Natural killer cell (primary cell): Measurements from ENCODE around the gene DAPK1. TPM values are rescaled to one million over a fixed set of nuclear protein-coding genes. Genes with fewer than 3 reads are reported as not detected.

Experiments used
- ATAC-seq, 3 donors: fragments of 150-1000 bp in 2 of 3; fragments of 200-7000 bp in 1 of 3; cut with Tn5 transposase; 1 replicate in 1 of 3; 2 replicates in 2 of 3; pipeline ENCODE4 v1.10.0; 2021; ENCODE audit warnings: mild to moderate bottlenecking in 2 of 3, moderate library complexity in 2 of 3
- DNase-seq, 2 donors: peaks; one replicate each; pipeline versions ENCODE4 v3.0.0 to v3.0.0-alpha.2; 2013 to 2021; ENCODE audit warnings: mixed read lengths in 1 of 2
- H3K27ac ChIP-seq: one replicate; pipeline ENCODE4 v1.5.1; 2013; ENCODE audit warnings: mild to moderate bottlenecking, low read length
- H3K27me3 ChIP-seq: one replicate; pipeline ENCODE4 v1.6.1; 2013; ENCODE audit warnings: low read length; ENCODE audit not compliant: control insufficient read depth, insufficient read depth
- H3K36me3 ChIP-seq: one replicate; pipeline ENCODE4 v1.6.1; 2013; ENCODE audit warnings: low read length; ENCODE audit not compliant: control insufficient read depth, insufficient read depth
- H3K4me1 ChIP-seq: one replicate; pipeline ENCODE4 v1.6.1; 2013; ENCODE audit warnings: low read length; ENCODE audit not compliant: control insufficient read depth, insufficient read depth
- H3K4me3 ChIP-seq: one replicate; pipeline ENCODE4 v1.5.1; 2013; ENCODE audit warnings: low read length
- H3K9me3 ChIP-seq: one replicate; pipeline ENCODE4 v1.6.1; 2013; ENCODE audit warnings: low read length; ENCODE audit not compliant: control insufficient read depth, insufficient read depth
- H3K27ac Mint-ChIP-seq, 2 donors: one replicate each; pipeline ENCODE4 v1.8.0; 2022; ENCODE audit warnings: mild to moderate bottlenecking in 2 of 2, mixed read lengths in 2 of 2, moderate library complexity in 1 of 2
- H3K27me3 Mint-ChIP-seq, 2 donors: one replicate each; pipeline ENCODE4 v1.8.0; 2022; ENCODE audit warnings: low read depth in 2 of 2, mixed read lengths in 2 of 2
- H3K36me3 Mint-ChIP-seq: one replicate; pipeline ENCODE4 v1.8.0; 2022; ENCODE audit warnings: mixed read lengths
- H3K4me1 Mint-ChIP-seq, 2 donors: one replicate each; pipeline ENCODE4 v1.8.0; 2022; ENCODE audit warnings: mixed read lengths in 2 of 2
- H3K4me3 Mint-ChIP-seq: one replicate; pipeline ENCODE4 v1.8.0; 2022; ENCODE audit warnings: mild to moderate bottlenecking, moderate library complexity, mixed read lengths
- H3K9me3 Mint-ChIP-seq, 2 donors: one replicate each; pipeline ENCODE4 v1.8.0; 2022; ENCODE audit warnings: mixed read lengths in 2 of 2
- WGBS: methylation state at CpG from one replicate; pipeline ENCODE4 v1.1.7; 2013; ENCODE audit warnings: missing lambda C conversion rate; ENCODE audit not compliant: insufficient coverage; 5-methylcytosine and 5-hydroxymethylcytosine counted together
- intact Hi-C: fragments of 100-400 bp; cut with micrococcal nuclease; formaldehyde crosslinking; loops from one replicate; pipeline ENCODE4 v1.14.2; 2022
- total RNA-seq, 4 donors: library from RNA; stranded (reverse); fragments of 120-200 nt in 1 of 4; gene quantifications; one replicate each; pipeline versions ENCODE4 v1.2.3 to v1.2.4, GENCODE V29; 2013 to 2022
- TF ChIP-seq, protein P1 (sequence below): fragments of 200-600 bp; IDR thresholded peaks from one replicate; pipeline ENCODE4 v1.8.0; 2022; ENCODE audit warnings: antibody characterized with exemption

The DAPK1 gene
- total RNA-seq, 3 donors from 2014 or later (not counting 1 experiment from before 2014, with no cell fraction given): 12.2 to 26.5 (median 22.7) TPM

DNA sequence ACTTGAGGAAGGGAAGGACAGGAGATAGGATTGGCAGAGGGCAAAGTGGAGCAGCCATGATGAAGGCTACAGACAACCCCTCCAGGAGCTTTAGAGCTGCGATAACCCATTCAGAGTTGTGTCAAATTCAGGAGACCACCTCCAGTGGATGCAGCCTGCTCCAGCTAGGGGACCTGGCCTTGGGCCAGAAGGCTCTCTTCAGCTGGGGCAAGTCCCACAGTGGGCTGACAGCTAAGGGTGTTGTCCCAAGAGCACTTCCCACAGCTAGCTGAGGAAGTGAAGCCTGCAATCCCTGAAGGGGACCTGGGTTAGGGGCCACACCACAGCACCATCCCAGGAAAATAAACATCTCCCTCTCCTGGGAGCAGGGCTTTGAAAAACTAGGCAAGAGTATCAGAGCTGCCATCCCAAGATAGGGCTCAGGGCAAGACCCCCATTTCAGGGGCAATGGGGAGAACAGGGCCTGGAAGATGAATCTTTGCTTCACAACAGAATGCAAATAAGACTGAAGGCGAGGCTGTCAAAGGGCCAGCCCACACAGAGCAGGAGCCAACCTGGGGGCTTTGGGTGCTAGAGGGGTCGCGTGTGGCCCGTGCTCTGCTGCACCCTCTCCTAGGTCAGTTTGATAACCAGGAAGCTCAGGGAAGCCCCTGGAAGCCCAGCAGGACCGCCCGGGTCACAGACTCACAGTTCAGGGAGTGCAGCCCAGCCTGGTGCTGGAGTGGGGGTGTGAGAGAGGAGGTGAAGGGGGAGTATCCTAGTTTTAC lies 19.3 kb upstream of the DAPK1 start:
- Mint-ChIP-seq H3K9me3 (no peaks in the 10 kb centered on the region), H3K4me3 (no peak overlapping the region), H3K27me3 (no peaks in the 10 kb centered on the region), H3K4me1 (no peaks in the 10 kb centered on the region), H3K36me3 (no peaks in the 10 kb centered on the region), H3K27ac (no peak overlapping the region)
- Histone ChIP-seq H3K27me3 (no peaks in the 10 kb centered on the region), H3K4me1 (peaks cover 6% of the 10 kb centered on the region), H3K27ac (no peak overlapping the region), H3K4me3 (no peak overlapping the region), H3K9me3 (no peaks in the 10 kb centered on the region), H3K36me3 (no peaks in the 10 kb centered on the region)
- WGBS: 94% methylated on average over 7 of the region's 7 CpGs
- DNase-seq (no peak), ATAC-seq (no peak)
- TF ChIP-seq, protein P1, sequence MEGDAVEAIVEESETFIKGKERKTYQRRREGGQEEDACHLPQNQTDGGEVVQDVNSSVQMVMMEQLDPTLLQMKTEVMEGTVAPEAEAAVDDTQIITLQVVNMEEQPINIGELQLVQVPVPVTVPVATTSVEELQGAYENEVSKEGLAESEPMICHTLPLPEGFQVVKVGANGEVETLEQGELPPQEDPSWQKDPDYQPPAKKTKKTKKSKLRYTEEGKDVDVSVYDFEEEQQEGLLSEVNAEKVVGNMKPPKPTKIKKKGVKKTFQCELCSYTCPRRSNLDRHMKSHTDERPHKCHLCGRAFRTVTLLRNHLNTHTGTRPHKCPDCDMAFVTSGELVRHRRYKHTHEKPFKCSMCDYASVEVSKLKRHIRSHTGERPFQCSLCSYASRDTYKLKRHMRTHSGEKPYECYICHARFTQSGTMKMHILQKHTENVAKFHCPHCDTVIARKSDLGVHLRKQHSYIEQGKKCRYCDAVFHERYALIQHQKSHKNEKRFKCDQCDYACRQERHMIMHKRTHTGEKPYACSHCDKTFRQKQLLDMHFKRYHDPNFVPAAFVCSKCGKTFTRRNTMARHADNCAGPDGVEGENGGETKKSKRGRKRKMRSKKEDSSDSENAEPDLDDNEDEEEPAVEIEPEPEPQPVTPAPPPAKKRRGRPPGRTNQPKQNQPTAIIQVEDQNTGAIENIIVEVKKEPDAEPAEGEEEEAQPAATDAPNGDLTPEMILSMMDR: no peak
- intact Hi-C loops: no loop called here

DNA sequence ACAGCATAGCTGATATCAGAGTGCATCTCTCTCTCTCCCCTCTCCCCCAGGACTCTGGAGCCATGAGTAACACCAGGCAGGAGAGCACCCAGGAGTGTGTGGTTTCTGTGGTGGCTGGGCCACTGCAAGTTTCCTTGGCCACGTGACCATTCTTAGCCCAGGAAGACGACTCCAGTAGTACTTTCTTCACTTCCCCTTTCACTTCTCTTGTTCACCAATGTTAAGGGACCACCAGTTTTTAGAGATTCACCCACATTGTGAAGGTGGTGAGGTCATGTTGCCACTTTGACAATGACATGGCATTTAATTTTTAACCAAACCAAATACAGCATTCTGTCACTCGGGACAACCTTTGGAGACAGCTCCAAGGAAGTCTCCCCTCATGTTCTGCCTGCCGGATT lies 17.9 kb upstream of the DAPK1 start:
- WGBS: 18% methylated on average over 4 of the region's 4 CpGs
- Histone ChIP-seq H3K27ac (no peak overlapping the region), H3K36me3 (no peaks in the 10 kb centered on the region), H3K9me3 (no peaks in the 10 kb centered on the region), H3K4me3 (no peak overlapping the region), H3K4me1 (peaks cover 6% of the 10 kb centered on the region), H3K27me3 (no peaks in the 10 kb centered on the region)
- Mint-ChIP-seq H3K4me1 (no peaks in the 10 kb centered on the region), H3K4me3 (no peak overlapping the region), H3K36me3 (no peaks in the 10 kb centered on the region), H3K9me3 (no peaks in the 10 kb centered on the region), H3K27ac (no peak overlapping the region), H3K27me3 (no peaks in the 10 kb centered on the region)
- ATAC-seq (peak in 2 of 3 donors; percentile 13 to 61), DNase-seq (peak in 1 of 2 donors; percentile 9)
- intact Hi-C loops: no loop called here
- TF ChIP-seq, protein P1: no peak

DNA sequence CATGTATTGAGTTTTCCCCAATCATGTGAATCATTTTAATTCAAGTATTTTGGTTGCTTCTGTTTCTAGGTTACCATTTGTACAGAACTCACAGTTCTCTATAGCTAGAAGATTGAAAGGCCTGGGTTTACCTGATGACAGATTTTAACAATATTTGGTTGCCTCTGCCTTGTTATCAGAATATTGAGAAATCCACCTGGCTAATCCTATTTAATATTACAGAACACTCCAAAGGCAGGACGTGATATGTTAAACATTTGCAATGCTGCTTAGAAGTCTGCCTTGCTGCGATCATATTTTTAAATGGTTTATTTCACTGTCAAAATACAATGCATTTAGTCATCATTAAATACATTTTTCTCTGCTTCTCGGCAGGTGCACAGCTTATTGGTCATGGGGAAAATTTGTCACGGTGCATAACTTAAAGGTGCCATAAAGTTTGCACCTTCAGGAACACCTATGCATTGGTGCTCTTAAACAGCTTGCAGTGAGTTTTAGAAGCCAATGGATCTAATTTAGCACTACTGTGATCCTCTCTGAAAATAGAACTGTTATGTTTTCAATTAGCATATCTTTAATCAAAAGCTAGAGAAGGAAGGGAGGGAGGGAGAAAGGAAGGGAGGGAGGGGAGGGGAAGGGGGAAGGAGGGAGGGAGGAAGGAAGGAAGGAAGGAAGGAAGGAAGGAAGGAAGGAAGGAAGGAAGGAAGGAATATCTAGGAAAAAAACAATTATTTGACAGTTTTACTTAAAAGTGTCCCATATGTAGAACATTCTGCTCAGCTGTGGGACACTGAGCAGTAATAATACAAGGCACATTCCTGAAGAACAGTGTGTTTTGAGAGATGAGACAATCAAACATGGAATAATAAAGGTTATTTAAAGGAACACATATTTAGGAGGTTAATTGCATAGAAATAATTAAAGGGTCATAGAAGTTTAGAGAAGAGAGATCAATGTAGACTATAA lies 15.5 kb upstream of the DAPK1 start:
- H3K4me1 Mint-ChIP-seq: no peaks in the 10 kb centered on the region
- intact Hi-C loops: no loop called here
- TF ChIP-seq, protein P1: no peak
- DNase-seq (no peak), ATAC-seq (no peak)
- Histone ChIP-seq H3K4me3 (no peak overlapping the region), H3K4me1 (peaks cover 6% of the 10 kb centered on the region), H3K27ac (no peak overlapping the region), H3K36me3 (no peaks in the 10 kb centered on the region), H3K9me3 (no peaks in the 10 kb centered on the region), H3K27me3 (no peaks in the 10 kb centered on the region)
- H3K9me3 Mint-ChIP-seq: no peaks in the 10 kb centered on the region
- H3K36me3 Mint-ChIP-seq: no peaks in the 10 kb centered on the region
- no peak overlapping the region for H3K27ac Mint-ChIP-seq
- 94% methylated on average over 4 of the region's 4 CpGs for WGBS
- peaks cover 0 to 6% of the 10 kb centered on the region in 2 donors for H3K27me3 Mint-ChIP-seq
- no peak overlapping the region for H3K4me3 Mint-ChIP-seq
